ENCODE results near the gene ZNF764.
"Not testable (repeated sequence)": the region's sequence is repeated elsewhere in the genome, so short reads cannot be mapped to it uniquely, and the experiment has no call there.

The ZNF764 gene

DNA sequence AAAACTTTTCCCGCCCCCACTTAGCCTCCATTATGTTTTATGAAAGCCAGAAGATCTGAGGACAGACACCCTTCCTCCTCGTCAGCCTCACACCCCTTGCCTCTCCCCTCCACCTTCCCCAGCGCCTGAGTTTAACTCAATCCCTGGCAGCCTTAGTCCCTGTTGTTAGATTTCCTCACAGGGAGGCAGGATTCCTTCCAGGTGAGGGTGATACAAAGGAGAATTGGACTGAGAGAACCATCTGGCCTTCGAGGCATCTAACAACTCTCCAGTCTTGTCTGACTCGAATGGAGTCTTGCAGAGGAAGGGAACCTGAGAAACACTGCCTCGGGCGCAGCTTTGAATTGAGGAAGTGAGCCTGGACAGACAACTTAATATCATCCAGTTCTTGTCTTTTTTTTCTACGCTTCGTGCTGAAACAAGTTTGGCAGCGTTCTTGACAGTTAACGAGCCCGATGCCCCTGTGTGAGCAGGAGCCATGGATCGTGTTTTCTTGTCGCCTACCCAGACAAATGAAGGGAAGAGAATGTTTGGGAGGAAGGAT lies 30.5 kb downstream of the ZNF764 start:
- no peak for DNase-seq (ENCODE audit: low read depth, low spot score)

DNA sequence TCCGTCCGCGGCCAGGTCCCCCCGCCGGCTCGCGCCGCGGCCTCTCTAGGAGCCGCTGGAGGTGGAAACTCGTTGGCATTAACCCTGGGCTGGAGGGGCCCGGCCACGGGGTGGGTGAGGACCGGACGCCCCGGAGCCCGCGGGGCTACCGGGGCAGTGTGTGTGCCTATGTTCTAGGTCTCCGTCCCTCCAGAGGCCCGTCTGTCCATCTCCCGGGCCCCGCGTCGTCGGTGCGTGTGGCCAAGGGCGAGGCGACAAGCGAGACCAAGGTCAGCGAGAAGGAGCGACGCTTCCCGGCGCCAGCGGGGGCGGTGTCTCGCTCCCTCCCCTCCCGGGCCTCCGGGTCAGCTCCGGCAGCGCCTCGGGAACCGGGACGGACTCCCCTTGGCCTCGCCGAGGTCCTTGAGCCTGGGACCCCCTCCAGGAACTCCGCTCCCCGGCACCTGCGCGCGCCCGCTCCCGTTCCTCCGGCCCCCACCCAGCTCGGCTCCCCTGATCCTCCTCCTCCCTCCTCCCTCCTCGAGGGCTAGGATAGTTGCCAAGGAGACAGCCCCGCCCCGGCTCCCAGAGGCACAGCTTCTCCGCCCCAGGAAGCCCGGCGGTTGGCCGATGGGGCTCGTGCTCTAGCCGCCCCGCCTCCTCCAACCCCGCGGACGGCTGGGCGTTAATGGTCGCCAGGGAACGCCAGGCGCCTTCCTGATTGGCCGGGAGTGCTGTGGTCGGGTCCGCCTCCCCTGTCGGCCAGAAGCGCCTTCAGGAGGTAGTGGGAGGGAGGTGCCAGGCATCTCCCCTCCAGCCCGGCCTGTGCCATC lies 31.1 kb downstream of the ZNF764 start:
- peak; percentile 100 for DNase-seq (ENCODE audit: low read depth, low spot score)

DNA sequence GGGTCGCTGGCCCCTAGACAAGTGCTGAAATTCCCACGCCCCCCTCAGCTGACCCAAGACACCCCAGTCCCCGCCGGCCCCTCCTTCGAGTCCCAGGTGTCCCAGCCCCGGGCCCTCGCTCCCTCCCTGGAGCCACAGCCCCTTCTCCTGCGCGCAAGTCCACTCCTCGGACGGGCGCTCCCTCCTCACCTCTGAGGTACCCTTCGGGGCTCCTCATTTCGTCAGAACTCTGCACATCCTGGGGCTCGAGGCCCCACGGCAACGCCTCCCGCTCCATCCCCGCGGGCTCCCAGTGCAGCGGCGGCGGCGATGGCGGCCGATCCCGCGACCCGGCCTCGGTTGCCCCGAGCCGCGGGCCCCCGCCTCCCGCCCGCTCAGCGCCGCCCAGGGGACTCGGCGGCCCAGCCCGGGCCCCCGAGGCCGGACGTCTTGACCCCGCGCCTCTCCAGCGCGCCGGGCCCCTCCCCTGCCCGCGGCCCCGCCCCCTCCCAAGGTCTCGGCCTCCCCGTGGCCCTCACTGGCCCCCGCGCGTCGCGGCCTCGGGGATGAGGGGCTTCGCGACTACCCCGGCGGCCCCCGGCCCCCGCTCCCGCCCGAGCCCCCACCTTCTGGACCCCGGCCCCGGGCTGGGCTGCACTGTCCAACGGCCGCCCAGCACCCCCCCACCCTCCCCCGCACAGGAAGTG lies 31.9 kb downstream of the ZNF764 start, which contains the start of gene ZNF768:
Gene ZNF768 (minus strand): TSS at position 430 of the 686 bp plus-strand sequence. CDS start 153 bp downstream, at position 277.
- DNase-seq (ENCODE audit: low read depth, low spot score), result peak; percentile 60

DNA sequence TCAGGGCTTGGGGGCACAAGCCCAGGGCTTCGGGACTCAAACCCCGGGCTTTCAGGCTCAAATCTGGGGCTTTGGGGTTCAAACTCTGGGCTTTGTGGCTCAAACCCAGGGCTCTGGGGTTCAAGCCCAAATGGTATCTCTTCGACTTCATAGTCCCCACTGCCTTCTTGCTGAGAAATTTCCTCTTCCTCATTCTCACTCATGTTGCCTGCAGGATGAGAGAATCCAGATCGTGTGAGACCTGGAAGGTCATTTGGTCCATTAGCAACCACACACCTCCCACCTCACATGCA lies 32.4 kb downstream of the ZNF764 start:
- no peak for DNase-seq (ENCODE audit: low read depth, low spot score)

DNA sequence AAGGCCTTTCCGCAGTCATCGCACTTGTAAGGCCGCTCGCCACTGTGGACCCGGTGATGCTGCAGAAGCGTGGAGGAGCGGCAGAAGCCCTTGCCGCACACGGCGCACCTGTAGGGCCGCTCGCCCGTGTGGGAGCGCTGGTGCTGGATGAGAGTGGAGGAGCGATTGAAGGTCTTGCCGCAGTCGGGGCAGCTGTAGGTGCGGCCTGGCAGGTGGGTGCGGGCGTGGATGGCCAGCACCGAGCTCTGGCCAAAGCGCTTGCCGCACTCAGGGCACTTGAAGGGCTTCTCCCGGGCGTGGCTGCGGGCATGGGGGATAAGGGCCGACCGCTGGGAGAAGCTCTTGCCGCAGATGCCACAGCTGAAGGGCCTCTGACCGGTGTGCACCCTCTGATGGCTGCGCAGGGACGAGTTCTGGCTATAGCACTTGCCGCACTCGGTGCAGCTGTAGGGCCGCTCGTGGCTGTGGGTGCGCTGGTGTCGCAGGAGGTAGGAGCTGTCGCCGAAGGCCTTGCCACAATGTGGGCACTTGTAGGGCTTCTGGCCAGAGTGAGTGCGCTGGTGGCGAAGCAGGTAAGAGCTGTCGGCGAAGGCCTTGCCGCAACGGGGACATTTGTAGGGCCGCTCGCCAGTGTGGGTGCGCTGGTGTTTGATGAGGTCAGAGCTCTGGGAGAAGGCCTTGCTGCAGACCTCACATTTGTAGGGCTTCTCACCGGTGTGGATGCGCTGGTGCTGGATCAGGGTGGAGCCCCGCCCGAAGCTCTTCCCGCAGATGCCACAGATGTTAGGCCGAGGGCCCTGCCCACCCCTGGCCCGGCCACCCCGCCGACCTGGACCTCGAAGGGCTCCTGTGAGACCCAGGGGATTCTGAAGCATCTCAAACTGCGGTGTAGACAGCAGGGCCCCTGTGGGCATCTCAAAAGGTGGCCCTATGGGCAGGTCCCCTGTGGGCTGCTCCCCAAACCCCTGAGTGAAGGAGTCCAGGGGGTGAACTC lies 33.3 kb downstream of the ZNF764 start:
- DNase-seq (ENCODE audit: low read depth, low spot score), result no peak

DNA sequence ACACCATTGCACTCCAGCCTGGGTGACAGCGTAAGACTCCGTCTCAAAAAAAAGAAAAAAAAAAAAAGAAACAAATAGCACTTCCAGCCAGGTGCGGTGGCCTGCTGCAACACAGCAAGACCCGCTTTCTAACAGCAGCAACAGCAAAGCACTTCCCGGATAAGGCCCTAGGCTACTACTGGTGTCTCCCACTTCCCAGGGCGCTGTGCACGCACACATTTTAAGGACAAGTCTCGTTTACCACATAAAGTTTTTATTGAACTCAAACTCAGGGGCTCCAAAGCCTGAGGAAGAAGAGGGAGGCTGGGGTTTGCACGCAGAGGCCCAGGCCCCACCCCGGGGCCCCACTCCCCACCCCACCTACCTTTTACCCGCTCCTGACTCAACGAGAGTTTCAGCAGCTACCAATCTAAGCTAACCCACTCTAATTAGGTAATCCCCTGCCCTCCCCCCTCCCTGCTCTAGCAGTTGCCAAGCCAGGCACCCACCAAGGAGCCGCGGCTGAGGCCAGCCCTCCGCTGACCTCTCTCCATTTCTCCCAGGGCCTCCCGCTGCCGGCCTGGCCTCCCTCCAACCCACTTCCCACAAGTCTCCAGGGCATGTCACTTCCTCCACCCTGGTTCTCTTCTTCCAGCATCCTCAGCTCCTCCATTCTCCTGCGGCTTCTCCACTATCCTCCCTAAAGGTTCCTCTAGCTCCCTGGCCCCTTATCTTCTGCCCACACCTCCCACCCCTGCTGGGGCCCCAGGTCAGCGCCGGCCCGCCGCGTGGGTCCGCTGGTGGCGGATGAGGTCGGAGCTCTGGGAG lies 34.2 kb downstream of the ZNF764 start:
- DNase-seq (ENCODE audit: low read depth, low spot score), result peak; percentile 30

DNA sequence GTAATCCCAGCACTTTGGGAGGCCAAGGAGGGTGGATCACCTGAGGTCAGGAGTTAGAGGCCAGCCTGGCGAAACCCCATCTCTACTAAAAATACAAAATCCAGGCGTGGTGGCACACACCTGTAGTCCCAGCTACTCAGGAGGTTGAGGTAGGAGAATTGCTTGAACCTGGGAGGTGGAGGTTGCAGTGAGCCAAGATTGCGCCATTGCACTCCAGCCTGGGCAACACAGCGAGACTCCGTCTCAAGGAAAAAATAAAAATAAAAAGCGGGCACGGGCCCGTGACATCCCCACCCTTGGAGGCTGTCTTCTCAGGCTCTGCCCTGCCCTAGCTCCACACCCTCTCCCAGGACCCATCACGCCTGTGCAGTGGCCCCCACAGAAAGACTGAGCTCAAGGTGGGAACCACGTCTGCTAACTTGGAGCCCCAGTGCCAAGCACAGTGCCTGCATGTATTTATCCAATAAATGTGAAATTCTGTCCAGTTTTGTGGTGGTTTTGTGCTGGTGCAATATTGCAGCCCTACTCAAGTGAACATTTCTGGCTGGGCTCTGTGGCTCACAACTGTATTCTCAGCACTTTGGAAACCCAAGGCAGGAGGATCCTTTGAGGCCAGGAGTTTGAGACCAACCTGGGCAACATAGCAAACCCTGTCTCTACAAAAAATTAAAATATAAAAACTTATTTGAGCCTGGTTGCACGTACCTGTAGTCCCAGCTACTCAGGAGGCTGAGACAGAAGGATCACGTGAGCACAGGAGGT lies 35.3 kb downstream of the ZNF764 start:
- DNase-seq (ENCODE audit: low read depth, low spot score), result not testable (repeated sequence)

DNA sequence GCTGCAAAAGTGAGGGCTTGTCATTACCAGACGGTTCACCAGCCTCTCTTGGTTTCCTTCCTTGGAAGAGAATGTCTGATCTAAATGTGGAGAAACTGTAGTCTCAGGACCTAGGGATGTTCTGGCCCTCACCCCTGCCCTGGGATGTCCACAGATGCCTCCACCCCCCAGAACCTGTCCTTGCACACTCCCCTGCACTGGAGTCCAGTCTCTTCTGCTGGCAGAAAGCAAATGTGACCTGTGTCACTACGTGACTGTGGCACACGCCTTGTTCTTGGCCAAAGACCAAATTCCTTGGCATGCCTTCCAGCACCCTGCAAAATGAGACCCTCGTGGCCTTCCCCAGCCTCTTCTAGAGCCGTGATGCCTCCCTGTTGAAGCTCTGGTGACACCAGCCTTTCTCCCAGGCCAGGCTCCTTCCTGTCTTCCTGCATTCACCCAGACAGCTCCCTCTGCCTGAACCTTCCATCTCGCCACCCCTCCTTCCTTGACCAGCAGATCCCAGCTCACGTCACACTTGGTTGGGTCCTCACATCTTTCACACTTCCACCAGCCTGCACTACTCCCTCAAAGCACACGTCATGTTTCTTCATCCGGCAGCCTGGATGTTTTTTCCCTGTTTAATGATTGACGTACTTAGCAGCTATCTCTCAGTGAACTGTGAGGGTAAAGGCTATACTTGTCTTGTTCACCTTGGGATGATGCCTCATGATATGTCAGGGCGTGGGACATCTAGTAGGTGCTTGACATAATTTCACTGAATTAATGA lies 36.1 kb downstream of the ZNF764 start:
- DNase-seq (ENCODE audit: low read depth, low spot score), result no peak

DNA sequence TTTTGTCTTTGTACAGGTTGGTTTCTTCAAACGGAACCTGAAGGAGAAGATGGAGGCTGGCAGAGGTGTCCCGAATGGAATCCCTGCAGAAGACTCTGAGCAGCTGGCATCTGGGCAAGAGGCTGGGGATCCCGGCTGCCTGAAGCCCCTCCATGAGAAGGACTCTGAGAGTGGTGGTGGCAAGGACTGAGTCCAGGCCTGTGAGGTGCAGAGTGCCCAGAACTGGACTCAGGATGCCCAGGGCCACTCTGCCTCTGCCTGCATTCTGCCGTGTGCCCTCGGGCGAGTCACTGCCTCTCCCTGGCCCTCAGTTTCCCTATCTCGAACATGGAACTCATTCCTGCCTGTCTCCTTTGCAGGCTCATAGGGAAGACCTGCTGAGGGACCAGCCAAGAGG lies 36.7 kb downstream of the ZNF764 start:
- DNase-seq (ENCODE audit: low read depth, low spot score), result no peak

DNA sequence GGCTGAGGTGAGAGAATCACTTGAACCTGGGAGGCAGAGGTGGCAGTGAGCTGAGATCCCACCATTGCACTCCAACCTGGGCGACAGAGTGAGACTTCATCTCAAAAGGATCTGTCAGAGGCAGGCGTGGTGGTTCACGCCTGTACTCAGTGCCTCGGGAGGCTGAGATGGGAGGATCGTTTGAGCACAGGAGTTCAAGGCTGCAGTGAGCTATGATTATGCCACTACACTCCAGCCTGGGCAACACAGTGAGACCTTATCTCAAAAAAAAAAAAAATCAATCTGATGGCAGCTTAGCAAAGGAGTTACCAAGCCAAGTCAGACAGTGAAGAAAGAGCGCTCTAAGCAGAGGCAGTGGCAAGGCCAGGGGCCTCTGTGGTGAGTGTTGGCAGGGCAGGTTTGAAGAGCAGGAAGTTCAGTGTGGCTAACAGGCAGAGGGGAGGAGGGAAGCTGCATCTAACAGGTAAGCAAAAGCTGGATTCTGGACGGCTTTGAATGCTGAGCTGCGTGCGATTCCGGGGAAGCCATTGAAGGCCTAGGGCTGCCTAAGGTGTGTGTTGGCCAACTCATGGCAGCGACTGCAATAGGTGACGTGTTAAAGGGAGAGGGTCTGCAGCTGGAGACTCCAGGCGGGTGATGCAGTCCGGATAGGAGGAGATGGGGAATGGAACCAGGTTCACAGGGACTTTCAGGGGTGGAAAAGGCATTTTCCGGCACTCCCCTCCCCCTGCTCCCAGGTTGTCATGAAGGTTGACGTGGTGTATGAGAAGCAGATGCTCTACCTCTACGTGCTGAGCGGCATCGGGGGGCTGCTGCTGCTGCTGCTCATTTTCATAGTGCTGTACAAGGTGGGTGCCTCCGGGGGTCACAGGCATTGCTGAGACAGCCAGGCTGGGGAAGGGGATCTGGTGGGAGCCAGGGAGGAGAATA lies 38.8 kb downstream of the ZNF764 start:
- DNase-seq (ENCODE audit: low read depth, low spot score), result no peak

DNA sequence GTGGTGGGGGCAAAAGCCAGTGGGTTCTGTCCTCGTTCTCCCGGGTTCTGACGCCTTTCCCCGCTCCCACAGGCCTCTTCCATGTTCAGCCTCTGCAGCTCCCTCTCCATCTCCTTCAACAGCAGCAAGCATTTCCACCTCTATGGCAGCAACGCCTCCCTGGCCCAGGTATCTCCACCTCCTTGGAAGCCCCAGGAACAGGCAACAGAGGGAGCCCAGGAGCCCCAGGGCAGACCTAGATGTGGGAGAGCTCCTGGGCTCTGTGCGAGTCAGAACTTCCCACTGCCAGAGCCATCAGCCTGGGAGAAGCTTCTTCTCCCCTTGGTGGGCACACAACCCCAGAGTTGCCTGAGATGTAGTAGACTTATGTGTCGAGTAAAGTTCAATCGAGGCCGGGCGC lies 39.6 kb downstream of the ZNF764 start:
- no peak for DNase-seq (ENCODE audit: low read depth, low spot score)

DNA sequence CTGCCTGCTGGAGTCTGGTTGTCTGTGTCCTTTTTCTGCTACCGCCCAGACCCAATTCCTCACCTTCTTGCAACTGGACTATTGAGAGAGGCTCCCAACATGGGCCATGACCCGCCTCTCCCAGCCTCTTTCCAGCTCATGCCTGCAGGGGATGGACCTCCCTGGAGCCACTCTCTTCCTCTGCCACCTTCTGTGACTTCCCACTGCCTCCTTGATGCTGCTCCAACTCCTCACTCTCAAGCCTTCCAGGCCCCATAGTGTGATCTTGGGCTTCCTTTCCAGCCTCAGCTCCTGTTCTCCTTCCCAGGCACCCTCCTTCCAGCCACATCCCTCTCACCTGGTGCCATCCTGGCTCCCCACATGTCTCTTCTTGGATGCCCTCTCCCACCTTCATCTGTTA lies 42.9 kb downstream of the ZNF764 start:
- DNase-seq (ENCODE audit: low read depth, low spot score), result no peak

DNA sequence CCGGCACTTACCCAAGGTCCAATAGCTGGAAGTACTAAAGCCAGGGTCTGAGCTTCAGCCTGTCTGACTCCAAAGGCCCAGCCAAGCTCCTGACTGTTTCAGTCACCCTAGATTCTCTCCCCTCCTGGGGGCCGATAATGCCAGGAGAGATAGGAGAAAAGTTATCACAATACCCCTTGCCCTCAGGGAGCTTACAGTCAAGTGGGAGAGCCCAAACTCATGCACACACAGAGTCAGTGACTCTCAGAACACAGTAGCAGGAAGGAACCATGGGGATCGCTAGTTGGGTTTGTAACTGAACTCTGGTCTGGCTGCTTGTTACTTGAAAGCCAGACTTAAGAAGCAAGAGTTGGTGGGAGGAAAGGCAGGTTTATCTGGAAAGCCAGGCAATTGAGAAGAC lies 46.7 kb downstream of the ZNF764 start:
- DNase-seq (ENCODE audit: low read depth, low spot score), result no peak

DNA sequence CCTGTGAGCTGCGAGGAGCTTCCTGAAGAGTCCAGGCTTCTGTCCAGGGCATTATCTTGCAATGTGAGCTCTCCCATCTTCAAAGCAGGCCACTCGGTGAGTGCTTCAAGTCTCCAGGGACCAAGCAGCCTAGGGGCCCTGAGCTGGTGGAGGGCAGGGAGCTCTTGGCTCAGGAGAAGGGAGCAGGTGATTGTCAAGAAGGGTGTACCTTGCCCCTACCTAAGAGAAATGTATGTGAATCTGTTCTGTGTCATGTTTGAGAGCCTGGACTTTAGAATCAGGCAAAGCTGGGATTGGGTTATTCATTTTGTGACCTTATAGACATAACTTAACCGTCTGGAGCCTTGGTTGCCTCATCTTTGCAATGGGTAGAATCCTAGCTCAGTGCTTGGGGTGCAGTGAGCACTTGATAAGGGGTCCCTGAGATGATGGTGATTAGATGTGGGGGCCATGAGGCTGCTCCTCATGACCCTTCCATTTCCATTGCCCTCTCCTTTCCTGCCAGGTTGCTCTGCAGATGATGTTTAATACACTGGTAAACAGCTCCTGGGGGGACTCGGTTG lies 47.7 kb downstream of the ZNF764 start:
- no peak for DNase-seq (ENCODE audit: low read depth, low spot score)

DNA sequence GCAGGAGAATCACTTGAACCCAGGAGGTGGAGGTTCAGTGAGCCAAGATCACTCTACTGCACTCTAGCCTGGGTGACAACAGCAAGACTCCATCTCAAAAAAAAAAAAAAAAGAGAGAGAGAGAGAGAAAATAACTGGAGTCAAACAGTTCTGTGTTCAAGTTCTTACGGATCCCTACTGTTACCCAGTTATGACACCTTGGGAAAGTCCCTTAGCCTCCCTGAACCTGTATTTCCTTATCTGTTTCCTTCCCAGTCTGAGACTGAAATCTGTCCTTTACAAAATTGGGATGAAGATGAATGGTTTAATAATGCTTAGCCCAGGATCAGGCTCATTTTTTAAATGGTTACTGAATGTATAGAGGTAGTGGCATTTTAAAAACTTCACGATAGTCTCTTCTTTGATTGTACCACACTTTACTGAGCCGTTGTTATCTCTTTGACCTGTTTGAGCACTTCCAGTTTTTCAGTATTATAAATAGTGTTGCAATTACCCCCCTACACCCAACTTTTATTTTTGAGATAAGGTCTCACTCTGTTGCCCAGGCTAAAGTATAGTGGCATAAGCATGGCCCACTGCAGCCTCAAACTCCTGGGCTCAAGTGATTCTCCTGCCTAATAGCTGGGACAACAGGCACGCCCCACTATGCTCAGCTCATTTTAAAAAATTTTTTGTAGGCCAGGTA lies 49.0 kb downstream of the ZNF764 start:
- DNase-seq (ENCODE audit: low read depth, low spot score), result no peak

Measured in astrocyte of the hippocampus (primary cell).